Spinal cord (tissue), 10 donors: ENCODE data around the gene FLG2. TPM values are rescaled to one million over a fixed set of nuclear protein-coding genes. Genes with fewer than 3 reads are reported as not detected.
"Not testable (repeated sequence)": the region's sequence is repeated elsewhere in the genome, so short reads cannot be mapped to it uniquely, and the experiment has no call there.

ENCODE experiments used
- DNase-seq, 6 donors: peaks; one replicate each; pipeline versions ENCODE4 v3.0.0 to v3.0.0-alpha.2; 2013 to 2015; ENCODE audit warnings: low spot score in 6 of 6, low read depth in 4 of 6
- H3K27ac ChIP-seq: one replicate; pipeline ENCODE4 v1.5.1; 2013; ENCODE audit warnings: low read depth, low read length, control low read depth
- H3K27me3 ChIP-seq: one replicate; pipeline ENCODE4 v1.6.1; 2013; ENCODE audit warnings: low read length; ENCODE audit not compliant: control insufficient read depth, insufficient read depth
- H3K36me3 ChIP-seq: one replicate; pipeline ENCODE4 v1.6.1; 2013; ENCODE audit warnings: low read length; ENCODE audit not compliant: control insufficient read depth, insufficient read depth
- H3K4me1 ChIP-seq: one replicate; pipeline ENCODE4 v1.6.1; 2013; ENCODE audit warnings: low read length; ENCODE audit not compliant: control insufficient read depth, insufficient read depth
- H3K4me3 ChIP-seq: one replicate; pipeline ENCODE4 v1.5.1; 2013; ENCODE audit warnings: low read depth, low read length, control low read depth
- H3K9me3 ChIP-seq: one replicate; pipeline ENCODE4 v1.6.1; 2013; ENCODE audit warnings: low read length; ENCODE audit not compliant: control insufficient read depth, insufficient read depth
- WGBS: methylation state at CpG from one replicate; pipeline ENCODE4 v1.1.5; 2013; ENCODE audit warnings: missing lambda C conversion rate; ENCODE audit not compliant: insufficient coverage; 5-methylcytosine and 5-hydroxymethylcytosine counted together
- polyA plus RNA-seq, 2 donors: library from polyadenylated mRNA; unstranded; fragments of 120-200 nt; gene quantifications; one replicate each; pipeline ENCODE4 v1.2.1, GENCODE V29; 2013; ENCODE audit not compliant: insufficient read length in 2 of 2
- total RNA-seq, 2 donors: library from RNA; depleted of rRNA in 1 of 2; stranded (reverse); fragments of 120-200 nt in 1 of 2; fragments of >200 nt in 1 of 2; gene quantifications; one replicate each; pipeline versions ENCODE4 v1.2.3 to v1.2.4, GENCODE V29; 2013 to 2014
- donor health status: healthy.

Gene FLG2
- total and polyA plus RNA-seq, 4 donors: 0.03 to 0.11 TPM; not detected in 2

GRCh38 chr1:152325111-152325510 lies 34.7 kb downstream of the FLG2 start, which contains the start of gene FLG:
Gene FLG, minus strand, starts transcription at chr1:152325239. Its CDS starts 9,783 bp downstream, at chr1:152315456.
- no peak for DNase-seq
- Histone ChIP-seq H3K4me3 (no peak within 1 kb of the TSS), H3K4me1 (no peaks in the 10 kb centered on the region), H3K9me3 (no peaks in the 10 kb centered on the region), H3K36me3 (no peaks in the 10 kb centered on the region), H3K27me3 (no peaks in the 10 kb centered on the region), H3K27ac (no peak within 1 kb of the TSS)
- no CpG with 5 or more reads among the region's 1 CpG for WGBS

- Histone ChIP-seq H3K36me3 (no peaks in the 10 kb centered on the region), H3K27ac (no peak overlapping the region), H3K27me3 (no peaks in the 10 kb centered on the region), H3K4me3 (no peak overlapping the region), H3K4me1 (no peaks in the 10 kb centered on the region), H3K9me3 (peaks cover 2% of the 10 kb centered on the region)
- no peak for DNase-seq
- WGBS: 83% methylated on average over 1 of the region's 1 CpG
Observed at GRCh38 chr1:152313970-152314369, 45.8 kb downstream of the FLG2 start.

GRCh38 chr1:152313319-152313801 lies 46.4 kb downstream of the FLG2 start:
- no peaks in the 10 kb centered on the region for H3K27me3 ChIP-seq
- no peak overlapping the region for H3K4me3 ChIP-seq
- WGBS: 91% methylated on average over 21 of the region's 21 CpGs
- H3K36me3 ChIP-seq: no peaks in the 10 kb centered on the region
- no peak for DNase-seq
- H3K27ac ChIP-seq: no peak overlapping the region
- peaks cover 2% of the 10 kb centered on the region for H3K9me3 ChIP-seq
- H3K4me1 ChIP-seq: no peaks in the 10 kb centered on the region

GRCh38 chr1:152312169-152312568 lies 47.6 kb downstream of the FLG2 start:
- DNase-seq, H3K4me3 ChIP-seq, H3K9me3 ChIP-seq, H3K36me3 ChIP-seq, H3K4me1 ChIP-seq, H3K27ac ChIP-seq, H3K27me3 ChIP-seq: not testable (repeated sequence)
- 89% methylated on average over 11 of the region's 13 CpGs for WGBS

GRCh38 chr1:152309955-152310354 lies 49.9 kb downstream of the FLG2 start:
- DNase-seq: no peak
- Histone ChIP-seq H3K27ac (no peak overlapping the region), H3K4me3 (no peak overlapping the region), H3K4me1 (no peaks in the 10 kb centered on the region), H3K9me3 (peaks cover 2% of the 10 kb centered on the region), H3K36me3 (no peaks in the 10 kb centered on the region), H3K27me3 (no peaks in the 10 kb centered on the region)
- 89% methylated on average over 9 of the region's 9 CpGs for WGBS

GRCh38 chr1:152309320-152309901 lies 50.4 kb downstream of the FLG2 start:
- not testable (repeated sequence) for H3K9me3 ChIP-seq, DNase-seq, H3K4me1 ChIP-seq, H3K4me3 ChIP-seq, H3K27me3 ChIP-seq, H3K27ac ChIP-seq, H3K36me3 ChIP-seq
- 84% methylated on average over 17 of the region's 17 CpGs for WGBS

GRCh38 chr1:152308758-152309157 lies 51.0 kb downstream of the FLG2 start:
- H3K27me3 ChIP-seq, H3K4me3 ChIP-seq, H3K4me1 ChIP-seq, H3K27ac ChIP-seq, H3K36me3 ChIP-seq, H3K9me3 ChIP-seq, DNase-seq: not testable (repeated sequence)
- WGBS: 82% methylated on average over 7 of the region's 7 CpGs

- H3K27ac ChIP-seq, H3K27me3 ChIP-seq, H3K4me1 ChIP-seq, DNase-seq, H3K9me3 ChIP-seq, H3K4me3 ChIP-seq, H3K36me3 ChIP-seq: not testable (repeated sequence)
- 92% methylated on average over 8 of the region's 8 CpGs for WGBS
Observed at GRCh38 chr1:152307970-152308369, 51.8 kb downstream of the FLG2 start.

- H3K9me3 ChIP-seq, H3K4me3 ChIP-seq, H3K4me1 ChIP-seq, DNase-seq, H3K27ac ChIP-seq, H3K36me3 ChIP-seq, H3K27me3 ChIP-seq: not testable (repeated sequence)
- WGBS: 93% methylated on average over 3 of the region's 10 CpGs
Observed at GRCh38 chr1:152306123-152306522, 53.7 kb downstream of the FLG2 start.

- not testable (repeated sequence) for DNase-seq, H3K4me3 ChIP-seq, H3K4me1 ChIP-seq, H3K9me3 ChIP-seq, H3K27me3 ChIP-seq, H3K36me3 ChIP-seq, H3K27ac ChIP-seq
- WGBS: 92% methylated on average over 10 of the region's 12 CpGs
Observed at GRCh38 chr1:152304773-152305172, 55.0 kb downstream of the FLG2 start.
